Measurements from ENCODE around the gene FOSB.

- no peak for TF ChIP-seq REST (IDR thresholded peaks at IDR 0.05)
- TF ChIP-seq JUND (IDR thresholded peaks at IDR 0.05): peak; percentile 14 to 71
- TF ChIP-seq, protein P1, sequence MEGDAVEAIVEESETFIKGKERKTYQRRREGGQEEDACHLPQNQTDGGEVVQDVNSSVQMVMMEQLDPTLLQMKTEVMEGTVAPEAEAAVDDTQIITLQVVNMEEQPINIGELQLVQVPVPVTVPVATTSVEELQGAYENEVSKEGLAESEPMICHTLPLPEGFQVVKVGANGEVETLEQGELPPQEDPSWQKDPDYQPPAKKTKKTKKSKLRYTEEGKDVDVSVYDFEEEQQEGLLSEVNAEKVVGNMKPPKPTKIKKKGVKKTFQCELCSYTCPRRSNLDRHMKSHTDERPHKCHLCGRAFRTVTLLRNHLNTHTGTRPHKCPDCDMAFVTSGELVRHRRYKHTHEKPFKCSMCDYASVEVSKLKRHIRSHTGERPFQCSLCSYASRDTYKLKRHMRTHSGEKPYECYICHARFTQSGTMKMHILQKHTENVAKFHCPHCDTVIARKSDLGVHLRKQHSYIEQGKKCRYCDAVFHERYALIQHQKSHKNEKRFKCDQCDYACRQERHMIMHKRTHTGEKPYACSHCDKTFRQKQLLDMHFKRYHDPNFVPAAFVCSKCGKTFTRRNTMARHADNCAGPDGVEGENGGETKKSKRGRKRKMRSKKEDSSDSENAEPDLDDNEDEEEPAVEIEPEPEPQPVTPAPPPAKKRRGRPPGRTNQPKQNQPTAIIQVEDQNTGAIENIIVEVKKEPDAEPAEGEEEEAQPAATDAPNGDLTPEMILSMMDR (IDR thresholded peaks at IDR 0.05; ENCODE audit: low read depth, low read length, missing input control): no peak
- no peak for TF ChIP-seq YY1 (IDR thresholded peaks at IDR 0.05)
- no peak for TF ChIP-seq MAX (IDR thresholded peaks at IDR 0.05)
- TF ChIP-seq TAF1 (conservative IDR thresholded peaks at IDR 0.05): peak; percentile 95
- no peak for TF ChIP-seq FOXA1 (IDR thresholded peaks at IDR 0.05)
- TF ChIP-seq RXRA (IDR thresholded peaks at IDR 0.05): no peak
- TF ChIP-seq, protein P2, sequence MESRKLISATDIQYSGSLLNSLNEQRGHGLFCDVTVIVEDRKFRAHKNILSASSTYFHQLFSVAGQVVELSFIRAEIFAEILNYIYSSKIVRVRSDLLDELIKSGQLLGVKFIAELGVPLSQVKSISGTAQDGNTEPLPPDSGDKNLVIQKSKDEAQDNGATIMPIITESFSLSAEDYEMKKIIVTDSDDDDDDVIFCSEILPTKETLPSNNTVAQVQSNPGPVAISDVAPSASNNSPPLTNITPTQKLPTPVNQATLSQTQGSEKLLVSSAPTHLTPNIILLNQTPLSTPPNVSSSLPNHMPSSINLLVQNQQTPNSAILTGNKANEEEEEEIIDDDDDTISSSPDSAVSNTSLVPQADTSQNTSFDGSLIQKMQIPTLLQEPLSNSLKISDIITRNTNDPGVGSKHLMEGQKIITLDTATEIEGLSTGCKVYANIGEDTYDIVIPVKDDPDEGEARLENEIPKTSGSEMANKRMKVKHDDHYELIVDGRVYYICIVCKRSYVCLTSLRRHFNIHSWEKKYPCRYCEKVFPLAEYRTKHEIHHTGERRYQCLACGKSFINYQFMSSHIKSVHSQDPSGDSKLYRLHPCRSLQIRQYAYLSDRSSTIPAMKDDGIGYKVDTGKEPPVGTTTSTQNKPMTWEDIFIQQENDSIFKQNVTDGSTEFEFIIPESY (IDR thresholded peaks at IDR 0.05): no peak
- no peak for TF ChIP-seq RAD21 (IDR thresholded peaks at IDR 0.05)
- TF ChIP-seq, protein P3, sequence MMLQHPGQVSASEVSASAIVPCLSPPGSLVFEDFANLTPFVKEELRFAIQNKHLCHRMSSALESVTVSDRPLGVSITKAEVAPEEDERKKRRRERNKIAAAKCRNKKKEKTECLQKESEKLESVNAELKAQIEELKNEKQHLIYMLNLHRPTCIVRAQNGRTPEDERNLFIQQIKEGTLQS (IDR thresholded peaks at IDR 0.05): peak; percentile 53
- no peak for TF ChIP-seq NR2F2 (IDR thresholded peaks at IDR 0.05)
- peak in 1 of 2 donors; percentile 11 for TF ChIP-seq GABPA (IDR thresholded peaks at IDR 0.05 in 1 of 2, conservative IDR thresholded peaks at IDR 0.05 in 1 of 2)
- no peak for TF ChIP-seq HNF4G (IDR thresholded peaks at IDR 0.05)
Observed at GRCh38 chr19:45467456-45468158, at the start of gene FOSB.

All from liver (tissue), 3 donors.